ENCODE measurements around the gene SMARCA4. TPM values are rescaled to one million over a fixed set of nuclear protein-coding genes. Genes with fewer than 3 reads are reported as not detected.

Gene SMARCA4
- total RNA-seq, 2 experiments from 2014 or later: 409 to 554 TPM

DNA sequence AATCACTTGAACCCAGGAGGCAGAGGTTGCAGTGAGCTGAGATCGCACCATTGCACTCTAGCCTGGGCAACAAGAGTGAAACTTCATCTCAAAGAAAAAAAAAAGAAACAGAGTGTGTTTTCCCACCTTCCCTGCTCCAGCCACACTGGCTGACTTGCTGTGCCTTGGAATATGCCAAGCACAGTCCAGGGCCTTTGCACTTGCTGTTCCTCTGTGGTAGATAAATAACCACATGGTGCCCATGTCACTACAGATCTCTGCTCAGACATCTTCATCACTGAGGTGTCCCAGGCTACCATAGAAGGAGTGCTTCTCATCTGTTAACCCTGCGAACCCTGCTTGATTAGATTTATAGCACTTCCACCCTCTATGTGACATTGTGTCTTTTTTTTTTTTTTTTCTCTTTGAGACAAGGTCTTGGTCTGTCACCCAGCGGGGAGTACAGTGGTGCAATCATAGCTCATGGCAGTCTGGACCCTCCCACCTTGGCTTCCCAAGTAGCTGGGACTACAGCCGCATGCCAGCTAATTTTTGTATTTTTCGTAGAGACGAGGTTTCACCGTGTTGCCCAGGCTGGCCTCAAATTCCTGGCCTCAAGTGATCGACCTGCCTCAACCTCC is 10.4 kb downstream of the SMARCA4 start:
- no TSS peak for BruUV-seq (replicated peaks)
- TF ChIP-seq, protein P1, sequence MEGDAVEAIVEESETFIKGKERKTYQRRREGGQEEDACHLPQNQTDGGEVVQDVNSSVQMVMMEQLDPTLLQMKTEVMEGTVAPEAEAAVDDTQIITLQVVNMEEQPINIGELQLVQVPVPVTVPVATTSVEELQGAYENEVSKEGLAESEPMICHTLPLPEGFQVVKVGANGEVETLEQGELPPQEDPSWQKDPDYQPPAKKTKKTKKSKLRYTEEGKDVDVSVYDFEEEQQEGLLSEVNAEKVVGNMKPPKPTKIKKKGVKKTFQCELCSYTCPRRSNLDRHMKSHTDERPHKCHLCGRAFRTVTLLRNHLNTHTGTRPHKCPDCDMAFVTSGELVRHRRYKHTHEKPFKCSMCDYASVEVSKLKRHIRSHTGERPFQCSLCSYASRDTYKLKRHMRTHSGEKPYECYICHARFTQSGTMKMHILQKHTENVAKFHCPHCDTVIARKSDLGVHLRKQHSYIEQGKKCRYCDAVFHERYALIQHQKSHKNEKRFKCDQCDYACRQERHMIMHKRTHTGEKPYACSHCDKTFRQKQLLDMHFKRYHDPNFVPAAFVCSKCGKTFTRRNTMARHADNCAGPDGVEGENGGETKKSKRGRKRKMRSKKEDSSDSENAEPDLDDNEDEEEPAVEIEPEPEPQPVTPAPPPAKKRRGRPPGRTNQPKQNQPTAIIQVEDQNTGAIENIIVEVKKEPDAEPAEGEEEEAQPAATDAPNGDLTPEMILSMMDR (conservative IDR thresholded peaks at IDR 0.05; ENCODE audit: low read length): no peak
- TF ChIP-seq EZH2phosphoT487 (IDR thresholded peaks at IDR 0.05; ENCODE audit: borderline replicate concordance, low read depth, low read length): no peak
- Histone ChIP-seq H3K9me2 (ENCODE audit: insufficient read depth, low read length) (no peaks in the 10 kb centered on the region), H3K4me1 (ENCODE audit: insufficient read depth, low read length, poor library complexity, severe bottlenecking) (peaks cover 97% of the 10 kb centered on the region), H3K27ac (ENCODE audit: low read depth, low read length, poor library complexity, severe bottlenecking) (peak overlapping the region; percentile 99), H3K4me2 (ENCODE audit: low read length) (peak overlapping the region; percentile 39), H3K4me3 (ENCODE audit: low read depth, low read length, poor library complexity, severe bottlenecking) (peak overlapping the region; percentile 2), H2AFZ (ENCODE audit: low read length) (no peak overlapping the region), H3K36me3 (ENCODE audit: insufficient read depth, low read length) (peaks cover 60% of the 10 kb centered on the region), H3K79me2 (ENCODE audit: insufficient read depth, low read depth, low read length) (peaks cover 98% of the 10 kb centered on the region), H3K9me3 (ENCODE audit: low read length) (no peaks in the 10 kb centered on the region), H4K20me1 (ENCODE audit: insufficient read depth, low read length) (peaks cover 10% of the 10 kb centered on the region; the same call in 1 of the 2 replicates)
- CTCF ChIA-PET (ENCODE audit: unreplicated experiment): interaction anchor here (0.6 to 1.6 kb wide), 2 partner anchors 9 to 305 kb away, joined by 3 to 6 read pairs; no protein-coding TSS in a partner anchor
- intact Hi-C loops (cut with micrococcal nuclease; ENCODE audit: unreplicated experiment): loop anchor here (5.0 to 10.0 kb wide), 3 partner anchors 224 to 736 kb away; partner anchors contain the start of genes KANK2 and S1PR2
- POLR2A ChIA-PET: interaction anchor here (1.0 to 2.7 kb wide), 2 partner anchors 9 to 93 kb away, joined by 3 to 17 read pairs; no protein-coding TSS in a partner anchor
- DNase-seq (ENCODE audit: low spot score): peak; percentile 49

- no peak for TF ChIP-seq EZH2phosphoT487 (IDR thresholded peaks at IDR 0.05; ENCODE audit: borderline replicate concordance, low read depth, low read length)
- TF ChIP-seq, protein P1 (conservative IDR thresholded peaks at IDR 0.05; ENCODE audit: low read length): no peak
- Histone ChIP-seq H3K9me2 (ENCODE audit: insufficient read depth, low read length) (no peaks in the 10 kb centered on the region), H3K27ac (ENCODE audit: low read depth, low read length, poor library complexity, severe bottlenecking) (peak overlapping the region; percentile 99), H3K4me2 (ENCODE audit: low read length) (peak overlapping the region; percentile 84), H3K79me2 (ENCODE audit: insufficient read depth, low read depth, low read length) (peaks cover 97% of the 10 kb centered on the region), H3K4me3 (ENCODE audit: low read depth, low read length, poor library complexity, severe bottlenecking) (peak overlapping the region; percentile 55), H3K4me1 (ENCODE audit: insufficient read depth, low read length, poor library complexity, severe bottlenecking) (peaks cover 98% of the 10 kb centered on the region), H3K9me3 (ENCODE audit: low read length) (no peaks in the 10 kb centered on the region), H4K20me1 (ENCODE audit: insufficient read depth, low read length) (peaks cover 11% of the 10 kb centered on the region; the same call in 1 of the 2 replicates), H3K36me3 (ENCODE audit: insufficient read depth, low read length) (peaks cover 61% of the 10 kb centered on the region), H2AFZ (ENCODE audit: low read length) (no peak overlapping the region)
- intact Hi-C loops (cut with micrococcal nuclease; ENCODE audit: unreplicated experiment): loop anchor here (10.0 kb wide), 2 partner anchors 219 to 741 kb away; partner anchors contain the start of genes KANK2 and S1PR2
- ChIA-PET POLR2A (interaction anchor here (1.5 to 2.7 kb wide), 3 partner anchors 9 to 14 kb away, joined by 5 to 11 read pairs (median 7); no protein-coding TSS in a partner anchor), CTCF (ENCODE audit: unreplicated experiment) (no interaction called here)
- no TSS peak for BruUV-seq (replicated peaks)
- no peak for DNase-seq (ENCODE audit: low spot score)
These were observed 14.7 kb downstream of the SMARCA4 start for GRCh38 chr19:10975374-10976130.
